HepG2 (cell line): ENCODE measurements around the gene SRPRB. TPM values are rescaled to one million over a fixed set of nuclear protein-coding genes. Genes with fewer than 3 reads are reported as not detected.

Experiments
- ATAC-seq: fragments of 200-7000 bp; cut with Tn5 transposase; 3 replicates; pipeline ENCODE4 v1.9.1; 2020; ENCODE audit warnings: mild to moderate bottlenecking, moderate library complexity
- BruUV-seq: library from RNA; stranded (reverse); fragments of 400-500 nt; replicated peaks from 2 replicates; lab custom pipeline; 2021; lab: Mats Ljungman, UMichigan
- CTCF ChIA-PET: fragments of 300-600 bp; formaldehyde crosslinking; extraction: SDS; loops from one replicate; lab custom pipeline; 2021; ENCODE audit warnings: low total read pairs, inconsistent platforms, low intra/inter-chr PET ratio; lab: Yijun Ruan, JAX
- POLR2A ChIA-PET: fragments of 350-600 bp; sonication (Branson Sonifier 250); formaldehyde crosslinking; loops from one replicate; lab custom pipeline; 2020; ENCODE audit warnings: antibody characterized with exemption, inconsistent platforms; lab: Yijun Ruan, JAX
- DNase-seq: peaks from one replicate; pipeline ENCODE4 v3.0.0-alpha.2; 2015; ENCODE audit warnings: low spot score
- FAIRE-seq: peaks from 3 replicates; lab custom pipeline; 2011; peaks lifted over from hg19 to GRCh38; lab: Jason Lieb, UNC
- H2AFZ ChIP-seq: one replicate; pipeline ENCODE4 v1.6.1; 2011; ENCODE audit warnings: low read length, inconsistent platforms
- H3K27ac ChIP-seq: fragments of 300-600 bp; 3 replicates; pipeline ENCODE4 v1.8.0; 2011; ENCODE audit warnings: mixed run types, mild to moderate bottlenecking, mixed read lengths, low read length, inconsistent platforms; ENCODE audit not compliant: insufficient read depth; ENCODE audit errors: extremely low read length
- H3K27me3 ChIP-seq, 2 experiments: fragments of 200-600 bp in 1 of 2; 2 replicates in 1 of 2; 3 replicates in 1 of 2; pipeline versions ENCODE4 v1.6.0 to v1.8.0; 2011; ENCODE audit warnings: low read length in 2 of 2, mild to moderate bottlenecking in 2 of 2, moderate library complexity in 2 of 2, inconsistent platforms in 1 of 2; ENCODE audit not compliant: insufficient read depth in 2 of 2, control insufficient read depth in 1 of 2
- H3K36me3 ChIP-seq, 2 experiments: fragments of 200-600 bp in 1 of 2; replicated peaks in 1 of 2; 2 replicates in 1 of 2; 3 replicates in 1 of 2; pipeline versions ENCODE4 v1.5.1 to v1.8.0; 2011; ENCODE audit warnings: low read length in 2 of 2, inconsistent platforms in 1 of 2; ENCODE audit not compliant: insufficient read depth in 2 of 2, control insufficient read depth in 1 of 2
- H3K4me1 ChIP-seq: 2 replicates; pipeline ENCODE4 v1.5.1; 2012; ENCODE audit warnings: low read length, inconsistent platforms; ENCODE audit not compliant: insufficient read depth
- H3K4me2 ChIP-seq: 2 replicates; pipeline ENCODE4 v1.6.0; 2011; ENCODE audit warnings: low read depth, low read length, inconsistent platforms
- H3K4me3 ChIP-seq, 3 experiments: fragments of 200-600 bp in 1 of 3; sonication (generic), shearing (Covaris generic) in 1 of 3; replicated peaks in 1 of 3; 2 replicates each; pipeline ENCODE4 v1.5.1; 2011 to 2016; ENCODE audit warnings: low read length in 3 of 3, inconsistent platforms in 2 of 3, low read depth in 2 of 3, mild to moderate bottlenecking in 2 of 3, control low read depth in 1 of 3, mixed read lengths in 1 of 3; ENCODE audit not compliant: insufficient read depth in 1 of 3
- H3K79me2 ChIP-seq: one replicate; pipeline ENCODE4 v1.6.1; 2011; ENCODE audit warnings: low read length, inconsistent platforms; ENCODE audit not compliant: insufficient read depth
- H3K9ac ChIP-seq: 2 replicates; pipeline ENCODE4 v1.6.0; 2011; ENCODE audit warnings: mild to moderate bottlenecking, low read depth, low read length, inconsistent platforms; ENCODE audit not compliant: insufficient read depth
- H3K9me3 ChIP-seq: 2 replicates; pipeline ENCODE4 v1.5.1; 2012; ENCODE audit warnings: mild to moderate bottlenecking, low read length
- H4K20me1 ChIP-seq: 2 replicates; pipeline ENCODE4 v1.6.0; 2011; ENCODE audit warnings: inconsistent platforms, mild to moderate bottlenecking, low read length, moderate library complexity; ENCODE audit not compliant: insufficient read depth
- ARID3A ChIP-seq: IDR thresholded peaks from 2 replicates; pipeline ENCODE4 v1.6.1; 2012; ENCODE audit warnings: low read depth, low read length, improper control_type of control experiment
- ATM ChIP-seq: fragments of 450-650 bp; IDR thresholded peaks from 2 replicates; pipeline ENCODE4 v1.7.1; 2017; ENCODE audit warnings: mild to moderate bottlenecking, borderline replicate concordance
- ERF ChIP-seq: IDR thresholded peaks from 2 replicates; pipeline ENCODE4 v1.6.1; 2018; ENCODE audit warnings: missing biosample characterization, missing genetic modification reagents
- GMEB1 ChIP-seq: sonication (generic); formaldehyde crosslinking; IDR thresholded peaks from 2 replicates; pipeline ENCODE4 v1.5.1; 2020; ENCODE audit warnings: missing genetic modification reagents, mild to moderate bottlenecking, borderline replicate concordance
- MBD4 ChIP-seq: IDR thresholded peaks from 2 replicates; pipeline ENCODE4 v1.6.1; 2012; ENCODE audit warnings: low read length, inconsistent platforms, borderline replicate concordance
- NFIC ChIP-seq: IDR thresholded peaks from 2 replicates; pipeline ENCODE4 v1.6.1; 2012; ENCODE audit warnings: mild to moderate bottlenecking, low read length, inconsistent platforms
- NONO ChIP-seq, 2 experiments: fragments of 450-650 bp in 1 of 2; sonication (generic) in 1 of 2; formaldehyde crosslinking in 1 of 2; IDR thresholded peaks in 1 of 2; conservative IDR thresholded peaks in 1 of 2; 2 replicates each; pipeline versions ENCODE4 v1.6.1 to v1.8.0; 2017 to 2022; ENCODE audit warnings: mild to moderate bottlenecking in 1 of 2, missing genetic modification reagents in 1 of 2, moderate library complexity in 1 of 2
- PAF1 ChIP-seq: IDR thresholded peaks from 2 replicates; pipeline ENCODE4 v1.6.1; 2016; ENCODE audit warnings: missing genetic modification reagents, missing compliant biosample characterization
- POLR2A ChIP-seq, 2 experiments: IDR thresholded peaks; 2 replicates each; pipeline ENCODE4 v1.6.1; 2011; ENCODE audit warnings: low read depth in 2 of 2, low read length in 2 of 2, mild to moderate bottlenecking in 1 of 2, moderate library complexity in 1 of 2; ENCODE audit not compliant: insufficient read depth in 1 of 2
- POLR2AphosphoS5 ChIP-seq: IDR thresholded peaks from 2 replicates; pipeline ENCODE4 v1.6.1; 2012; ENCODE audit warnings: low read depth, low read length
- POLR2G ChIP-seq: fragments of 200-400 bp; formaldehyde crosslinking; IDR thresholded peaks from 2 replicates; pipeline ENCODE4 v1.6.1; 2018; ENCODE audit warnings: mild to moderate bottlenecking, low read depth, low read length, moderate library complexity
- RBM22 ChIP-seq: fragments of 200-400 bp; formaldehyde crosslinking; optimal IDR thresholded peaks from 2 replicates; pipeline ENCODE3; 2017; ENCODE audit warnings: mild to moderate bottlenecking, low read length, moderate library complexity
- REPIN1 ChIP-seq: sonication (generic); formaldehyde crosslinking; IDR thresholded peaks from 2 replicates; pipeline ENCODE4 v1.8.0; 2022; ENCODE audit warnings: missing genetic modification reagents, low read depth, mild to moderate bottlenecking, borderline replicate concordance
- SSRP1 ChIP-seq: IDR thresholded peaks from 2 replicates; pipeline ENCODE4 v1.6.1; 2016; ENCODE audit warnings: control low read depth
- TBP ChIP-seq: sonication (generic); formaldehyde crosslinking; IDR thresholded peaks from 2 replicates; pipeline ENCODE4 v1.5.0; 2020; ENCODE audit warnings: missing genetic modification reagents
- TOPORS ChIP-seq: sonication (generic); formaldehyde crosslinking; IDR thresholded peaks from 2 replicates; pipeline ENCODE4 v1.8.0; 2023; ENCODE audit warnings: mild to moderate bottlenecking, missing genetic modification reagents
- ZNF644 ChIP-seq: IDR thresholded peaks from 2 replicates; pipeline ENCODE4 v1.6.1; 2016; ENCODE audit warnings: low read depth
- WGBS: methylation state at CpG from one replicate; pipeline ENCODE4 v1.1.6; 2017; ENCODE audit warnings: low lambda C conversion rate; 5-methylcytosine and 5-hydroxymethylcytosine counted together
- in situ Hi-C: cut with HindIII; loops from 2 replicates; pipeline ENCODE4 v1.10.0; 2017; ENCODE audit warnings: low pct_unique_long_range_greater_than_20kb; ENCODE audit not compliant: extremely low pct_ligation_motif_present
- intact Hi-C: fragments of 100-400 bp; cut with micrococcal nuclease; formaldehyde crosslinking; loops from one replicate; pipeline ENCODE4 v1.10.0; 2022; ENCODE audit not compliant: unreplicated experiment
- polyA plus RNA-seq, 8 experiments: library from polyadenylated mRNA; depleted of rRNA in 3 of 8; stranded (reverse) in 7 of 8; unstranded in 1 of 8; fragments of >200 nt; fragmentation: Illumina TruSeq in 4 of 8; extraction: Trizol in 4 of 8; gene quantifications; 2 replicates each; pipeline versions ENCODE4 v1.2.1 to v1.2.3, GENCODE V29; 2011 to 2016; ENCODE audit warnings: low read depth in 4 of 8, missing spikeins in 1 of 8, mixed read lengths in 1 of 8; ENCODE audit not compliant: insufficient read depth in 1 of 8
- total RNA-seq, 5 experiments: library from RNA; depleted of rRNA; stranded (reverse); fragments of >200 nt; fragmentation: Illumina TruSeq; extraction: Trizol; gene quantifications; 2 replicates each; pipeline ENCODE4 v1.2.3, GENCODE V29; 2016; ENCODE audit warnings: low read depth in 1 of 5

Gene SRPRB
- total and polyA plus RNA-seq, 2 of the 13 experiments (the other 11 are each of a cell fraction or from before 2014, with no cell fraction given) = 41.0 to 111 TPM

GRCh38 chr3:133773732-133774131 lies 31.9 kb upstream of the SRPRB start:
- ATAC-seq (no peak), FAIRE-seq (no peak), DNase-seq (no peak)
- H3K4me3 ChIP-seq = no peak overlapping the region
- no peaks in the 10 kb centered on the region for H3K9me3 ChIP-seq
- no peak overlapping the region for H3K27ac ChIP-seq
- H3K4me2 ChIP-seq = no peak overlapping the region
- no peak overlapping the region for H3K9ac ChIP-seq
- in situ Hi-C loops = no loop called here
- no TSS peak for BruUV-seq
- peaks cover 26% of the 10 kb centered on the region for H3K4me1 ChIP-seq
- TF ChIP-seq NFIC (0 out of 2 replicates have a peak, but pooled peaks have one; percentile 2), MBD4 (peak; percentile 5; the same call in 1 of the 2 replicates), POLR2G (0 out of 2 replicates have a peak, but pooled peaks have one; percentile 35), TBP (CRISPR knock-in tag) (no peak), ARID3A (no peak), RBM22 (peak; percentile 81), ERF (CRISPR knock-in tag) (no peak), ZNF644 (no peak)
- POLR2A ChIA-PET = no interaction called here
- CTCF ChIA-PET = no interaction called here
- intact Hi-C loops = no loop called here
- H3K27me3 ChIP-seq = no peaks in the 10 kb centered on the region
- H3K79me2 ChIP-seq = no peaks in the 10 kb centered on the region
- H4K20me1 ChIP-seq = peaks cover 57% of the 10 kb centered on the region
- 96% methylated on average over 3 of the region's 3 CpGs for WGBS
- H3K36me3 ChIP-seq = peaks cover 43 to 90% of the 10 kb centered on the region in 2 experiments
- no peak overlapping the region for H2AFZ ChIP-seq

GRCh38 chr3:133775309-133775708 lies 30.3 kb upstream of the SRPRB start:
- no TSS peak for BruUV-seq
- Histone ChIP-seq H3K36me3 (peaks cover 38 to 74% of the 10 kb centered on the region in 2 experiments), H3K4me1 (peaks cover 10% of the 10 kb centered on the region), H2AFZ (no peak overlapping the region), H3K9ac (no peak overlapping the region), H3K4me2 (no peak overlapping the region), H4K20me1 (peaks cover 54% of the 10 kb centered on the region), H3K27me3 (no peaks in the 10 kb centered on the region), H3K9me3 (no peaks in the 10 kb centered on the region), H3K4me3 (no peak overlapping the region), H3K27ac (no peak overlapping the region), H3K79me2 (no peaks in the 10 kb centered on the region)
- in situ Hi-C loops = no loop called here
- intact Hi-C loops = no loop called here
- no peak for ATAC-seq
- DNase-seq = no peak
- 94% methylated on average over 8 of the region's 9 CpGs for WGBS
- ChIA-PET CTCF (no interaction called here), POLR2A (interaction anchor here (0.7 to 1.1 kb wide), 4 partner anchors 30 to 112 kb away, joined by 3 read pairs; partner anchors contain the start of gene TF)
- no peak for FAIRE-seq
- TF ChIP-seq SSRP1 (0 out of 2 replicates have a peak, but pooled peaks have one; percentile 22), REPIN1 (CRISPR knock-in tag) (peak; percentile 58), RBM22 (peak; percentile 93), POLR2AphosphoS5 (peak; percentile 62; the same call in 1 of the 2 replicates), NONO (IDR thresholded peaks at IDR 0.05) (no peak), NONO (CRISPR knock-in tag; conservative IDR thresholded peaks at IDR 0.05) (peak; percentile 49), ATM (no peak), GMEB1 (CRISPR knock-in tag) (no peak), POLR2A (IDR thresholded peaks at IDR 0.05; ENCODE audit: insufficient read depth in 1 of 2, low read depth in 2 of 2, low read length in 2 of 2) (peak in 1 of 2 experiments; percentile 36; a peak in 2 of 4 replicates), TOPORS (CRISPR knock-in tag) (0 out of 2 replicates have a peak, but pooled peaks have one; percentile 44), POLR2G (peak; percentile 84), PAF1 (CRISPR knock-in tag) (peak; percentile 57)
